Vagina (tissue), 2 donors: ENCODE data around the gene PTCH2. TPM values are rescaled to one million over a fixed set of nuclear protein-coding genes. Genes with fewer than 3 reads are reported as not detected.

ENCODE experiments used
- DNase-seq, 2 donors: peaks; one replicate each; pipeline ENCODE4 v3.0.0-alpha.2; 2017; ENCODE audit errors: extremely low spot score in 2 of 2
- H3K27ac ChIP-seq: fragments of 200-600 bp; sonication (generic); one replicate; pipeline ENCODE4 v1.5.1; 2019
- H3K27me3 ChIP-seq: fragments of 200-600 bp; sonication (generic); one replicate; pipeline ENCODE4 v1.5.1; 2019
- H3K36me3 ChIP-seq, 2 donors: fragments of 200-600 bp; sonication (generic); one replicate each; pipeline ENCODE4 v1.5.1; 2017 to 2019
- H3K4me1 ChIP-seq: fragments of 200-600 bp; sonication (generic); one replicate; pipeline ENCODE4 v1.5.1; 2019
- H3K4me3 ChIP-seq, 2 donors: fragments of 200-600 bp; sonication (generic); 1 replicate in 1 of 2; 2 replicates in 1 of 2; pipeline ENCODE4 v1.5.1; 2016 to 2019
- H3K9me3 ChIP-seq: fragments of 200-600 bp; sonication (generic); one replicate; pipeline ENCODE4 v1.5.1; 2019
- CTCF ChIP-seq, 3 experiments: fragments of 450-650 bp in 2 of 3; fragments of 200-600 bp in 1 of 3; sonication (generic) in 1 of 3; IDR thresholded peaks; one replicate each; pipeline ENCODE4 v1.5.1; 2017 to 2019; ENCODE audit warnings: antibody characterized with exemption in 3 of 3, mild to moderate bottlenecking in 2 of 3, moderate library complexity in 2 of 3
- POLR2A ChIP-seq, 2 donors: fragments of 450-650 bp; IDR thresholded peaks; one replicate each; pipeline ENCODE4 v1.6.1; 2017; ENCODE audit warnings: antibody characterized with exemption in 2 of 2, mild to moderate bottlenecking in 2 of 2, moderate library complexity in 2 of 2
- POLR2AphosphoS5 ChIP-seq, 2 donors: sonication (generic); formaldehyde crosslinking; IDR thresholded peaks; one replicate each; pipeline ENCODE4 v1.9.0; 2017; ENCODE audit warnings: antibody characterized with exemption in 2 of 2, mild to moderate bottlenecking in 2 of 2, low read depth in 1 of 2; ENCODE audit not compliant: insufficient read depth in 1 of 2
- intact Hi-C: fragments of 100-400 bp; cut with DNase I; formaldehyde crosslinking; loops from one replicate; pipeline ENCODE4 v1.15.1; 2023
- total RNA-seq: library from RNA; depleted of rRNA; stranded (reverse); fragments of >200 nt; gene quantifications from one replicate; pipeline ENCODE4 v1.2.3, GENCODE V29; 2016

Gene PTCH2
- total RNA-seq, 1 donor from 2014 or later: 0.98 TPM

- Histone ChIP-seq H3K36me3 (no peaks in the 10 kb centered on the region), H3K27ac (no peak overlapping the region), H3K9me3 (no peaks in the 10 kb centered on the region), H3K27me3 (no peaks in the 10 kb centered on the region), H3K4me1 (no peaks in the 10 kb centered on the region), H3K4me3 (no peak overlapping the region)
- TF ChIP-seq CTCF (IDR thresholded peaks at IDR 0.05): no peak
- no peak for TF ChIP-seq POLR2A (IDR thresholded peaks at IDR 0.05)
- no peak for TF ChIP-seq POLR2AphosphoS5 (IDR thresholded peaks at IDR 0.05; ENCODE audit: insufficient read depth in 1 of 2, low read depth in 1 of 2)
- intact Hi-C loops: loop anchor here (10.0 kb wide), 1 partner anchor 170 kb away; no protein-coding TSS in a partner anchor
- no peak for DNase-seq
Measured at GRCh38 chr1:44834328-44834727, 8.7 kb downstream of the PTCH2 start.

- Histone ChIP-seq H3K4me1 (peaks cover 2% of the 10 kb centered on the region), H3K9me3 (no peaks in the 10 kb centered on the region), H3K27ac (no peak overlapping the region), H3K36me3 (no peaks in the 10 kb centered on the region), H3K27me3 (no peaks in the 10 kb centered on the region), H3K4me3 (no peak overlapping the region)
- TF ChIP-seq CTCF (IDR thresholded peaks at IDR 0.05): no peak
- no peak for TF ChIP-seq POLR2AphosphoS5 (IDR thresholded peaks at IDR 0.05; ENCODE audit: insufficient read depth in 1 of 2, low read depth in 1 of 2)
- no peak for TF ChIP-seq POLR2A (IDR thresholded peaks at IDR 0.05)
- DNase-seq: no peak
- intact Hi-C loops: loop anchor here (10.0 kb wide), 1 partner anchor 173 kb away; no protein-coding TSS in a partner anchor
Measured at GRCh38 chr1:44832056-44832705, 10.9 kb downstream of the PTCH2 start.

DNA sequence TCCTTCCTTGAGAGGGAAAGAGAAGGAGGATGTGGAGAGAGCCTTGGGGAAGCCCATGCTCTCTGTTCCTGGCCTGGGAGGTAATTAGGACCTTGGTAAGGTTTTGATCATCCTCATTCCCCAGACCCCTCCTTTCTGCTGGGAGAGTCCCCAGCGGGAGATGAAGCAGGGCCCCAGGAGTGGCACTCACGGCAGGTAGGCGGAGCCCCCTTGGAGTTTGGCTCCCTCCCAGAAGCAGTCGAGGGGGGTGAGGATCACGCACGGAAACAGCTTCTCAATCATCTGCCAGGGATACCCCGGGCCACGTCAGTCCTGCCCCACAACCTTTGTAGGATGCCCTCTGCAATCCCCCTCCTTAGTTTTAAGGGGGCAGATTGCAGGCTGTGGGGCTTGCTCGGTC is 11.5 kb downstream of the PTCH2 start:
- intact Hi-C loops: loop anchor here (10.0 kb wide), 1 partner anchor 173 kb away; no protein-coding TSS in a partner anchor
- Histone ChIP-seq H3K36me3 (no peaks in the 10 kb centered on the region), H3K27ac (no peak overlapping the region), H3K27me3 (no peaks in the 10 kb centered on the region), H3K4me3 (no peak overlapping the region), H3K4me1 (peaks cover 9% of the 10 kb centered on the region), H3K9me3 (no peaks in the 10 kb centered on the region)
- no peak for DNase-seq
- TF ChIP-seq POLR2AphosphoS5 (IDR thresholded peaks at IDR 0.05; ENCODE audit: insufficient read depth in 1 of 2, low read depth in 1 of 2) (no peak), POLR2A (IDR thresholded peaks at IDR 0.05) (no peak), CTCF (IDR thresholded peaks at IDR 0.05) (no peak)

DNA sequence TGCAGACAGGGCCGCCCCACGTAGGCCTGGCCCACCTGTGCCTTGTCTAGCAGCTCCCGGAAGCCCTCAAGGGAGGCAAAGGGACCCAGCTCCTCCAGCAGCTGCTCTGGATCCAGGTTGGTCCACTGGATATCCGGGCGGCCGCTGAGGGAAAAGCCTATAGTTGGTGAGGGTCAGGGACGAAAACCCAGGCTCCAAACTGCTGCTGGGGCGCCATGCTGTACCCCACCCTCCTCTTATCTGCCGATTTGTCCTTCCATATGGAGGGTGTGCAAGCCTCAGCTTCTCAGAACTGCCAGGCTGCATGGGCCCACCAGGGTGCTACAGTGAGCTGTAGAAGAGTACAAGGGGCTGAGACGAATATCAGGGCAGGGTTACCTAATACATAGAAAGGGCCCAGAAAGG is 12.2 kb downstream of the PTCH2 start:
- no peak for DNase-seq
- intact Hi-C loops: loop anchor here (10.0 kb wide), 1 partner anchor 174 kb away; no protein-coding TSS in a partner anchor
- no peak overlapping the region for H3K27ac ChIP-seq

GRCh38 chr1:44829506-44830384 is 13.3 kb downstream of the PTCH2 start:
- no peaks in the 10 kb centered on the region for H3K36me3 ChIP-seq
- H3K27ac ChIP-seq: no peak overlapping the region
- no peaks in the 10 kb centered on the region for H3K9me3 ChIP-seq
- no peak overlapping the region for H3K4me3 ChIP-seq
- peaks cover 16% of the 10 kb centered on the region for H3K4me1 ChIP-seq
- DNase-seq: no peak
- intact Hi-C loops: loop anchor here (10.0 kb wide), 2 partner anchors 175 to 475 kb away; no protein-coding TSS in a partner anchor
- no peaks in the 10 kb centered on the region for H3K27me3 ChIP-seq
- TF ChIP-seq POLR2AphosphoS5 (IDR thresholded peaks at IDR 0.05; ENCODE audit: insufficient read depth in 1 of 2, low read depth in 1 of 2) (no peak), CTCF (IDR thresholded peaks at IDR 0.05) (no peak), POLR2A (IDR thresholded peaks at IDR 0.05) (no peak)

More for the DNA sequence above, 12.2 kb downstream of the PTCH2 start:
- Histone ChIP-seq H3K4me3 (no peak overlapping the region), H3K4me1 (peaks cover 15% of the 10 kb centered on the region), H3K36me3 (no peaks in the 10 kb centered on the region), H3K9me3 (no peaks in the 10 kb centered on the region), H3K27me3 (no peaks in the 10 kb centered on the region)
- TF ChIP-seq POLR2A (IDR thresholded peaks at IDR 0.05): no peak
